ENCODE measurements around the gene ARNT2. TPM values are rescaled to one million over a fixed set of nuclear protein-coding genes. Genes with fewer than 3 reads are reported as not detected.

ARNT2 gene
- total RNA-seq, 1 donor from 2014 or later, result 35.7 TPM

DNA sequence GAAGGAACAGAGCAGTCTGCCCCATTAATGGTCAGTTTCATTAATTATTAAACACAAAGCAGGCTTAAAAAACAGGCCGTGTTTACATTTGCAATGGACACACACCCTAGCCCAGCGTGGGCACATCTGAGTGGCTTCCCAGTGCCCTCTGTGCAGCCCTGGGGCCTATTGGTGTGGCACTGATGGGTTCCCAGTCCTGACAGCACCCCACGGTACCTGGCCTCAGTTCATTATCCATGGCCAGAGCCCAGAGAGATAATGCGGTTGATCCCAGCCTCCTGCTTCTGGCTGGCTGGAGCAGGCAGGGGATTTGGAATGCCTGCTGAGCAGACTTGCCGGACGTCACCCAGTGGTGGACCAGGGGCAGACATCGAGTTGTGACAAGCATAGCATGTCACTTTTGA, 180.4 kb downstream of the ARNT2 start:
- no peak for DNase-seq
- Mint-ChIP-seq H3K9me3 (ENCODE audit: unreplicated experiment) (peaks cover 7% of the 10 kb centered on the region), H3K27me3 (ENCODE audit: unreplicated experiment) (no peaks in the 10 kb centered on the region), H3K36me3 (ENCODE audit: unreplicated experiment) (peaks cover 4% of the 10 kb centered on the region), H3K4me3 (ENCODE audit: unreplicated experiment) (no peak overlapping the region), H3K27ac (ENCODE audit: unreplicated experiment) (peak overlapping the region; percentile 44), H3K4me1 (ENCODE audit: low read depth, unreplicated experiment) (peaks cover 2% of the 10 kb centered on the region)
- TF ChIP-seq, protein P1, sequence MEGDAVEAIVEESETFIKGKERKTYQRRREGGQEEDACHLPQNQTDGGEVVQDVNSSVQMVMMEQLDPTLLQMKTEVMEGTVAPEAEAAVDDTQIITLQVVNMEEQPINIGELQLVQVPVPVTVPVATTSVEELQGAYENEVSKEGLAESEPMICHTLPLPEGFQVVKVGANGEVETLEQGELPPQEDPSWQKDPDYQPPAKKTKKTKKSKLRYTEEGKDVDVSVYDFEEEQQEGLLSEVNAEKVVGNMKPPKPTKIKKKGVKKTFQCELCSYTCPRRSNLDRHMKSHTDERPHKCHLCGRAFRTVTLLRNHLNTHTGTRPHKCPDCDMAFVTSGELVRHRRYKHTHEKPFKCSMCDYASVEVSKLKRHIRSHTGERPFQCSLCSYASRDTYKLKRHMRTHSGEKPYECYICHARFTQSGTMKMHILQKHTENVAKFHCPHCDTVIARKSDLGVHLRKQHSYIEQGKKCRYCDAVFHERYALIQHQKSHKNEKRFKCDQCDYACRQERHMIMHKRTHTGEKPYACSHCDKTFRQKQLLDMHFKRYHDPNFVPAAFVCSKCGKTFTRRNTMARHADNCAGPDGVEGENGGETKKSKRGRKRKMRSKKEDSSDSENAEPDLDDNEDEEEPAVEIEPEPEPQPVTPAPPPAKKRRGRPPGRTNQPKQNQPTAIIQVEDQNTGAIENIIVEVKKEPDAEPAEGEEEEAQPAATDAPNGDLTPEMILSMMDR (IDR thresholded peaks at IDR 0.05; ENCODE audit: partially characterized antibody, unreplicated experiment), result no peak

DNA sequence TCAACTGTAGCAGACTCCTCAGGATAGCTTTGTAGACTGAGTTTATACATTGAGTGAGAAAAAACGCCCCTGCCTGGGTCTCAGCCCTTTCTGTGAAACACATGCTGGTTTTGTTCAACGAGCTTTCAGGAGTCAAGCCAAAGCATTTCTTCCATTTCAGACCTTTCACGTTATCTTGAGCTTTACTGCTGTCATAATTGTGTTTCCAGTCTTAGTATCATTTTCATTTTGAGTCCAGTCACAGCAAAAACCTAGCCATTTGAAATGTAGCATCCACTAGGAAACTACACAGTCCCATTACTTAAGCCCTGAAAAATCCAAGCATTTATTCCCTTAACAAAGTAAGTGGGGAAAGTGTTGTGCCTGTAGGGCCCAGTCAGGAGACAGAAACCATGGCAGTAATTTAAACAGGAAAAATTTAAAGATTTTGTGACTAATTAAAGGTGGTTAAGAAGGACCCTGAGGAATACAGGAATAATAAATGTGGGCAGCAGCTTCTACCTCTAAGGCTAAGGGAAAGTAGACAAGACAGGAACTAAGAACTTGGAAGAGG, 180.9 kb downstream of the ARNT2 start:
- Mint-ChIP-seq H3K9me3 (ENCODE audit: unreplicated experiment) (peaks cover 7% of the 10 kb centered on the region), H3K4me3 (ENCODE audit: unreplicated experiment) (no peak overlapping the region), H3K4me1 (ENCODE audit: low read depth, unreplicated experiment) (peaks cover 2% of the 10 kb centered on the region), H3K36me3 (ENCODE audit: unreplicated experiment) (peaks cover 4% of the 10 kb centered on the region), H3K27ac (ENCODE audit: unreplicated experiment) (no peak overlapping the region), H3K27me3 (ENCODE audit: unreplicated experiment) (no peaks in the 10 kb centered on the region)
- TF ChIP-seq, protein P1 (IDR thresholded peaks at IDR 0.05; ENCODE audit: partially characterized antibody, unreplicated experiment), result no peak
- no peak for DNase-seq

DNA sequence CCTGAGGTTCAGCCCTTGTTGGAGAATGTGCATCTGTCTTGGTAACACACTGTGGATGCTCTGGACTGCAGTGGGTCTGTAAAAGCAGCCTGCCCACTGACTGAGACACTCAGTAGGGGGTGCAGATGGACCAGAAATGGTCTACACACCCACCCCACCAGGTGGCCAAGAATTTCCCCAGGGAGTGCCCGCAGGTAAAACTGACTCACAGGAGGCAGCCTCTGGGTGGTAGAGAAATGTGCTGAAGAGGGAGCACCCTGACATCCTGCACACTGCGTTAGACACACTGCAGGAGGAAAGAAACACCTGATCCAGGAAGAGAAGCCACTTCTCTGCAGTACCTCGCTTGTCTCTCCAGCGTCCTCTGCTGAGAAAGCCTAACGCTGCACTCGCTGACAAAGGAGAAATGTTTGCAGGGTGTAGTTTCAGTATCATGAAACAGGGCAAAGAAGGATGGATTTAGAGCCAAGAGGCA, 181.4 kb downstream of the ARNT2 start:
- peaks cover 7% of the 10 kb centered on the region for H3K9me3 Mint-ChIP-seq (ENCODE audit: unreplicated experiment)
- no peaks in the 10 kb centered on the region for H3K27me3 Mint-ChIP-seq (ENCODE audit: unreplicated experiment)
- H3K36me3 Mint-ChIP-seq (ENCODE audit: unreplicated experiment), result peaks cover 4% of the 10 kb centered on the region
- TF ChIP-seq, protein P1 (IDR thresholded peaks at IDR 0.05; ENCODE audit: partially characterized antibody, unreplicated experiment), result no peak
- peaks cover 2% of the 10 kb centered on the region for H3K4me1 Mint-ChIP-seq (ENCODE audit: low read depth, unreplicated experiment)
- DNase-seq, result no peak
- H3K4me3 Mint-ChIP-seq (ENCODE audit: unreplicated experiment), result no peak overlapping the region
- H3K27ac Mint-ChIP-seq (ENCODE audit: unreplicated experiment), result no peak overlapping the region

DNA sequence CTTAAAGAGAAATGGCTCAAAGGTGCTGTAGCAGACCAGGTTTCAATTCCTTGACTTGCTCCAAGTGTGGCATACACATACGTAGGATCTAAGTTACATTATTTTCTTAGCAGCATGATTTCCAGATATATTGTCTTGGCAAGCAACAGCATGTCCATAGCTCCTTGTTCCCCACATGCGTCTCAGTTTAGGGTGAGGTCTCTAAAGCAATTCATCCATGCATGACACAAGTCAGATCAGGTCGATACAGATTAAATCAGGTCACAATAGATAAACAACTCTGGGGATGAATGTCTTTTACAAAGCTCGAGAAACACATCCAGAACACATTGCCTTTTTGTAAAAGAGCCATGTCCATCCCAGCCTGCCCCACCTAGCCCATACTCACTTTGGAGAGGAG, 182.0 kb downstream of the ARNT2 start:
- Mint-ChIP-seq H3K4me3 (ENCODE audit: unreplicated experiment) (no peak overlapping the region), H3K9me3 (ENCODE audit: unreplicated experiment) (peaks cover 7% of the 10 kb centered on the region), H3K4me1 (ENCODE audit: low read depth, unreplicated experiment) (peaks cover 2% of the 10 kb centered on the region), H3K36me3 (ENCODE audit: unreplicated experiment) (peaks cover 4% of the 10 kb centered on the region), H3K27ac (ENCODE audit: unreplicated experiment) (no peak overlapping the region), H3K27me3 (ENCODE audit: unreplicated experiment) (no peaks in the 10 kb centered on the region)
- TF ChIP-seq, protein P1 (IDR thresholded peaks at IDR 0.05; ENCODE audit: partially characterized antibody, unreplicated experiment), result no peak
- no peak for DNase-seq

DNA sequence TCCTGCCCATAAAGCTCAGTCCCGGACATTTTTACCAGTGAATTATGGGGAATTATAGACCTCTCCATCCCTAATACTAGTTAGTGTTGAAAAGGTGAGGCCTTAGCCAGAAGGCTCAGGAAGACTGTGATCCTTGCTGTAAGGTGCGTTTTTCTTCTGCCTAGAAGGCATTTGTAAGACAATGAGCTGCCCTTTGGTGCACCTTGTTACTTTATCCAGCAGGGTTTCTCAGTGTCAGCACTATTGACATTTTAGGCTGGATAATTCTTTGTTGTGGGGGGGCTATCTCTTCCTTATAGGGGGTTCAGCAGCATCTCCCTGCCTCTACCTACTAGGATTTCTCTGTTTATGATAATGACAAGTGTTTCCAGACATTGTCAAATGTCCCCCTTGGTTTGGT, 182.8 kb downstream of the ARNT2 start:
- Mint-ChIP-seq H3K27ac (ENCODE audit: unreplicated experiment) (no peak overlapping the region), H3K9me3 (ENCODE audit: unreplicated experiment) (peaks cover 7% of the 10 kb centered on the region), H3K4me3 (ENCODE audit: unreplicated experiment) (no peak overlapping the region), H3K4me1 (ENCODE audit: low read depth, unreplicated experiment) (peaks cover 2% of the 10 kb centered on the region), H3K27me3 (ENCODE audit: unreplicated experiment) (no peaks in the 10 kb centered on the region), H3K36me3 (ENCODE audit: unreplicated experiment) (peaks cover 4% of the 10 kb centered on the region)
- TF ChIP-seq, protein P1 (IDR thresholded peaks at IDR 0.05; ENCODE audit: partially characterized antibody, unreplicated experiment), result no peak
- no peak for DNase-seq
